UCSD-AML1 (cell line): Measurements from ENCODE around the gene TBCK.
"Not testable (repeated sequence)": the region's sequence is repeated elsewhere in the genome, so short reads cannot be mapped to it uniquely, and the experiment has no call there.

Source experiments
- DNase-seq: peaks from one replicate; lab custom pipeline; 2025; ENCODE audit not compliant: unreplicated experiment; lab: John Stamatoyannopoulos, UW

The TBCK gene

GRCh38 chr4:106231931-106232330, 84.1 kb downstream of the TBCK start:
- no peak for DNase-seq

GRCh38 chr4:106222548-106222947, 93.5 kb downstream of the TBCK start:
- no peak for DNase-seq

- DNase-seq, result not testable (repeated sequence)
These were observed 102.7 kb downstream of the TBCK start for GRCh38 chr4:106213291-106213690.

GRCh38 chr4:106210021-106210420, 106.0 kb downstream of the TBCK start:
- DNase-seq, result no peak

GRCh38 chr4:106208481-106209460, 107.2 kb downstream of the TBCK start:
- no peak for DNase-seq

GRCh38 chr4:106201373-106201772, 114.6 kb downstream of the TBCK start:
- no peak for DNase-seq

GRCh38 chr4:106195435-106195950, 120.5 kb downstream of the TBCK start:
- no peak for DNase-seq

- no peak for DNase-seq
These were observed 121.2 kb downstream of the TBCK start for GRCh38 chr4:106194801-106195200.

GRCh38 chr4:106192131-106192530, 123.9 kb downstream of the TBCK start:
- DNase-seq, result no peak

- no peak for DNase-seq
These were observed 129.8 kb downstream of the TBCK start for GRCh38 chr4:106186201-106186600.

GRCh38 chr4:106183551-106183950, 132.5 kb downstream of the TBCK start:
- DNase-seq, result no peak

GRCh38 chr4:106172861-106173260, 143.1 kb downstream of the TBCK start:
- no peak for DNase-seq

- no peak for DNase-seq
These were observed 150.5 kb downstream of the TBCK start for GRCh38 chr4:106165351-106166010.

- DNase-seq, result no peak
These were observed 153.7 kb downstream of the TBCK start for GRCh38 chr4:106162278-106162677.

- DNase-seq, result no peak
These were observed 155.4 kb downstream of the TBCK start for GRCh38 chr4:106160560-106160959.

GRCh38 chr4:106149911-106150310, 166.1 kb downstream of the TBCK start:
- DNase-seq, result no peak

- no peak for DNase-seq
These were observed 167.0 kb downstream of the TBCK start for GRCh38 chr4:106149026-106149425.

- no peak for DNase-seq
These were observed 173.3 kb downstream of the TBCK start for GRCh38 chr4:106142616-106143127.

- DNase-seq, result no peak
These were observed 175.4 kb downstream of the TBCK start for GRCh38 chr4:106140601-106141000.

GRCh38 chr4:106136777-106137331, 179.2 kb downstream of the TBCK start:
- no peak for DNase-seq

- DNase-seq, result no peak
These were observed 184.0 kb downstream of the TBCK start for GRCh38 chr4:106132045-106132444.
